ENCODE results near the gene TUBB4A.

GRCh38 chr19:6498294-6499036, 3.6 kb downstream of the TUBB4A start:
- TF ChIP-seq, protein P1, sequence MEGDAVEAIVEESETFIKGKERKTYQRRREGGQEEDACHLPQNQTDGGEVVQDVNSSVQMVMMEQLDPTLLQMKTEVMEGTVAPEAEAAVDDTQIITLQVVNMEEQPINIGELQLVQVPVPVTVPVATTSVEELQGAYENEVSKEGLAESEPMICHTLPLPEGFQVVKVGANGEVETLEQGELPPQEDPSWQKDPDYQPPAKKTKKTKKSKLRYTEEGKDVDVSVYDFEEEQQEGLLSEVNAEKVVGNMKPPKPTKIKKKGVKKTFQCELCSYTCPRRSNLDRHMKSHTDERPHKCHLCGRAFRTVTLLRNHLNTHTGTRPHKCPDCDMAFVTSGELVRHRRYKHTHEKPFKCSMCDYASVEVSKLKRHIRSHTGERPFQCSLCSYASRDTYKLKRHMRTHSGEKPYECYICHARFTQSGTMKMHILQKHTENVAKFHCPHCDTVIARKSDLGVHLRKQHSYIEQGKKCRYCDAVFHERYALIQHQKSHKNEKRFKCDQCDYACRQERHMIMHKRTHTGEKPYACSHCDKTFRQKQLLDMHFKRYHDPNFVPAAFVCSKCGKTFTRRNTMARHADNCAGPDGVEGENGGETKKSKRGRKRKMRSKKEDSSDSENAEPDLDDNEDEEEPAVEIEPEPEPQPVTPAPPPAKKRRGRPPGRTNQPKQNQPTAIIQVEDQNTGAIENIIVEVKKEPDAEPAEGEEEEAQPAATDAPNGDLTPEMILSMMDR (IDR thresholded peaks at IDR 0.05): no peak
- no peak for TF ChIP-seq POLR2A (IDR thresholded peaks at IDR 0.05)

Measured in right lobe of liver (tissue), 4 donors.